HepG2 (cell line): Measurements from ENCODE around the gene KRT79. TPM values are rescaled to one million over a fixed set of nuclear protein-coding genes. Genes with fewer than 3 reads are reported as not detected.

Experiments used
- ATAC-seq: fragments of 200-7000 bp; cut with Tn5 transposase; 3 replicates; pipeline ENCODE4 v1.9.1; 2020; ENCODE audit warnings: mild to moderate bottlenecking, moderate library complexity
- BruUV-seq: library from RNA; stranded (reverse); fragments of 400-500 nt; replicated peaks from 2 replicates; lab custom pipeline; 2021; lab: Mats Ljungman, UMichigan
- CTCF ChIA-PET: fragments of 300-600 bp; formaldehyde crosslinking; extraction: SDS; loops from one replicate; lab custom pipeline; 2021; ENCODE audit warnings: low total read pairs, inconsistent platforms, low intra/inter-chr PET ratio; lab: Yijun Ruan, JAX
- POLR2A ChIA-PET: fragments of 350-600 bp; sonication (Branson Sonifier 250); formaldehyde crosslinking; loops from one replicate; lab custom pipeline; 2020; ENCODE audit warnings: antibody characterized with exemption, inconsistent platforms; lab: Yijun Ruan, JAX
- DNase-seq: peaks from one replicate; pipeline ENCODE4 v3.0.0-alpha.2; 2015; ENCODE audit warnings: low spot score
- FAIRE-seq: peaks from 3 replicates; lab custom pipeline; 2011; peaks lifted over from hg19 to GRCh38; lab: Jason Lieb, UNC
- H2AFZ ChIP-seq: one replicate; pipeline ENCODE4 v1.6.1; 2011; ENCODE audit warnings: low read length, inconsistent platforms
- H3K27ac ChIP-seq: fragments of 300-600 bp; 3 replicates; pipeline ENCODE4 v1.8.0; 2011; ENCODE audit warnings: mixed run types, mild to moderate bottlenecking, mixed read lengths, low read length, inconsistent platforms; ENCODE audit not compliant: insufficient read depth; ENCODE audit errors: extremely low read length
- H3K27me3 ChIP-seq, 2 experiments: fragments of 200-600 bp in 1 of 2; 2 replicates in 1 of 2; 3 replicates in 1 of 2; pipeline versions ENCODE4 v1.6.0 to v1.8.0; 2011; ENCODE audit warnings: low read length in 2 of 2, mild to moderate bottlenecking in 2 of 2, moderate library complexity in 2 of 2, inconsistent platforms in 1 of 2; ENCODE audit not compliant: insufficient read depth in 2 of 2, control insufficient read depth in 1 of 2
- H3K36me3 ChIP-seq, 2 experiments: fragments of 200-600 bp in 1 of 2; replicated peaks in 1 of 2; 2 replicates in 1 of 2; 3 replicates in 1 of 2; pipeline versions ENCODE4 v1.5.1 to v1.8.0; 2011; ENCODE audit warnings: low read length in 2 of 2, inconsistent platforms in 1 of 2; ENCODE audit not compliant: insufficient read depth in 2 of 2, control insufficient read depth in 1 of 2
- H3K4me1 ChIP-seq: 2 replicates; pipeline ENCODE4 v1.5.1; 2012; ENCODE audit warnings: low read length, inconsistent platforms; ENCODE audit not compliant: insufficient read depth
- H3K4me2 ChIP-seq: 2 replicates; pipeline ENCODE4 v1.6.0; 2011; ENCODE audit warnings: low read depth, low read length, inconsistent platforms
- H3K4me3 ChIP-seq, 3 experiments: fragments of 200-600 bp in 1 of 3; sonication (generic), shearing (Covaris generic) in 1 of 3; replicated peaks in 1 of 3; 2 replicates each; pipeline ENCODE4 v1.5.1; 2011 to 2016; ENCODE audit warnings: low read length in 3 of 3, inconsistent platforms in 2 of 3, low read depth in 2 of 3, mild to moderate bottlenecking in 2 of 3, control low read depth in 1 of 3, mixed read lengths in 1 of 3; ENCODE audit not compliant: insufficient read depth in 1 of 3
- H3K79me2 ChIP-seq: one replicate; pipeline ENCODE4 v1.6.1; 2011; ENCODE audit warnings: low read length, inconsistent platforms; ENCODE audit not compliant: insufficient read depth
- H3K9ac ChIP-seq: 2 replicates; pipeline ENCODE4 v1.6.0; 2011; ENCODE audit warnings: mild to moderate bottlenecking, low read depth, low read length, inconsistent platforms; ENCODE audit not compliant: insufficient read depth
- H3K9me3 ChIP-seq: 2 replicates; pipeline ENCODE4 v1.5.1; 2012; ENCODE audit warnings: mild to moderate bottlenecking, low read length
- H4K20me1 ChIP-seq: 2 replicates; pipeline ENCODE4 v1.6.0; 2011; ENCODE audit warnings: inconsistent platforms, mild to moderate bottlenecking, low read length, moderate library complexity; ENCODE audit not compliant: insufficient read depth
- CHCHD3 ChIP-seq: sonication (generic); formaldehyde crosslinking; IDR thresholded peaks from 2 replicates; pipeline ENCODE4 v1.8.0; 2022; ENCODE audit warnings: mild to moderate bottlenecking, missing genetic modification reagents, moderate library complexity
- GATAD2A ChIP-seq: IDR thresholded peaks from 2 replicates; pipeline ENCODE4 v1.6.1; 2016
- NBN ChIP-seq: fragments of 450-650 bp; conservative IDR thresholded peaks from 2 replicates; pipeline ENCODE4 v1.6.1; 2017
- NFYB ChIP-seq: sonication (generic); formaldehyde crosslinking; IDR thresholded peaks from 2 replicates; pipeline ENCODE4 v1.4.0; 2020; ENCODE audit warnings: missing genetic modification reagents
- ZNF224 ChIP-seq: sonication (generic); formaldehyde crosslinking; IDR thresholded peaks from 2 replicates; pipeline ENCODE4 v1.5.0; 2020; ENCODE audit warnings: mild to moderate bottlenecking, missing genetic modification reagents
- ZNF549 ChIP-seq: sonication (generic); formaldehyde crosslinking; IDR thresholded peaks from 2 replicates; pipeline ENCODE4 v1.5.0; 2020; ENCODE audit warnings: missing genetic modification reagents
- ZNF574 ChIP-seq: sonication (generic); formaldehyde crosslinking; IDR thresholded peaks from 2 replicates; pipeline ENCODE4 v1.4.0; 2020; ENCODE audit warnings: missing genetic modification reagents
- ZNF629 ChIP-seq: sonication (generic); formaldehyde crosslinking; conservative IDR thresholded peaks from 2 replicates; pipeline ENCODE4 v1.5.0; 2020; ENCODE audit warnings: missing genetic modification reagents
- ZNF788 ChIP-seq: sonication (generic); formaldehyde crosslinking; IDR thresholded peaks from 2 replicates; pipeline ENCODE4 v1.5.0; 2020; ENCODE audit warnings: mild to moderate bottlenecking, missing genetic modification reagents, borderline replicate concordance
- WGBS: methylation state at CpG from one replicate; pipeline ENCODE4 v1.1.6; 2017; ENCODE audit warnings: low lambda C conversion rate; 5-methylcytosine and 5-hydroxymethylcytosine counted together
- in situ Hi-C: cut with HindIII; loops from 2 replicates; pipeline ENCODE4 v1.10.0; 2017; ENCODE audit warnings: low pct_unique_long_range_greater_than_20kb; ENCODE audit not compliant: extremely low pct_ligation_motif_present
- intact Hi-C: fragments of 100-400 bp; cut with micrococcal nuclease; formaldehyde crosslinking; loops from one replicate; pipeline ENCODE4 v1.10.0; 2022; ENCODE audit not compliant: unreplicated experiment
- polyA plus RNA-seq, 8 experiments: library from polyadenylated mRNA; depleted of rRNA in 3 of 8; stranded (reverse) in 7 of 8; unstranded in 1 of 8; fragments of >200 nt; fragmentation: Illumina TruSeq in 4 of 8; extraction: Trizol in 4 of 8; gene quantifications; 2 replicates each; pipeline versions ENCODE4 v1.2.1 to v1.2.3, GENCODE V29; 2011 to 2016; ENCODE audit warnings: low read depth in 4 of 8, missing spikeins in 1 of 8, mixed read lengths in 1 of 8; ENCODE audit not compliant: insufficient read depth in 1 of 8
- total RNA-seq, 5 experiments: library from RNA; depleted of rRNA; stranded (reverse); fragments of >200 nt; fragmentation: Illumina TruSeq; extraction: Trizol; gene quantifications; 2 replicates each; pipeline ENCODE4 v1.2.3, GENCODE V29; 2016; ENCODE audit warnings: low read depth in 1 of 5
- TF ChIP-seq, protein P1 (sequence below): sonication (generic); formaldehyde crosslinking; IDR thresholded peaks from 2 replicates; pipeline ENCODE4 v1.5.1; 2020; ENCODE audit warnings: mild to moderate bottlenecking, missing genetic modification reagents, borderline replicate concordance

The KRT79 gene
- total and polyA plus RNA-seq, 2 of the 13 experiments (the other 11 are each of a cell fraction or from before 2014, with no cell fraction given), result 0.09 TPM; not detected in 1

- H3K27me3 ChIP-seq, result peaks cover 1 to 24% of the 10 kb centered on the region in 2 experiments; a peak in 4 of 5 replicates
- 10% methylated on average over 5 of the region's 11 CpGs for WGBS
- ATAC-seq (no peak), DNase-seq (no peak), FAIRE-seq (no peak)
- no peaks in the 10 kb centered on the region for H3K9me3 ChIP-seq
- TF ChIP-seq GATAD2A (CRISPR knock-in tag), result no peak
- H3K27ac ChIP-seq, result no peak overlapping the region
- H2AFZ ChIP-seq, result no peak overlapping the region
- H3K79me2 ChIP-seq, result no peaks in the 10 kb centered on the region
- H4K20me1 ChIP-seq, result no peaks in the 10 kb centered on the region
- H3K4me3 ChIP-seq, result no peak overlapping the region
- BruUV-seq, result no TSS peak
- no peaks in the 10 kb centered on the region for H3K4me1 ChIP-seq
- H3K9ac ChIP-seq, result no peak overlapping the region
- H3K36me3 ChIP-seq, result no peaks in the 10 kb centered on the region
- intact Hi-C loops (no loop called here), in situ Hi-C loops (no loop called here)
- ChIA-PET POLR2A (no interaction called here), CTCF (no interaction called here)
- no peak overlapping the region for H3K4me2 ChIP-seq
These were observed 27.1 kb downstream of the KRT79 start for GRCh38 chr12:52806821-52807543.

DNA sequence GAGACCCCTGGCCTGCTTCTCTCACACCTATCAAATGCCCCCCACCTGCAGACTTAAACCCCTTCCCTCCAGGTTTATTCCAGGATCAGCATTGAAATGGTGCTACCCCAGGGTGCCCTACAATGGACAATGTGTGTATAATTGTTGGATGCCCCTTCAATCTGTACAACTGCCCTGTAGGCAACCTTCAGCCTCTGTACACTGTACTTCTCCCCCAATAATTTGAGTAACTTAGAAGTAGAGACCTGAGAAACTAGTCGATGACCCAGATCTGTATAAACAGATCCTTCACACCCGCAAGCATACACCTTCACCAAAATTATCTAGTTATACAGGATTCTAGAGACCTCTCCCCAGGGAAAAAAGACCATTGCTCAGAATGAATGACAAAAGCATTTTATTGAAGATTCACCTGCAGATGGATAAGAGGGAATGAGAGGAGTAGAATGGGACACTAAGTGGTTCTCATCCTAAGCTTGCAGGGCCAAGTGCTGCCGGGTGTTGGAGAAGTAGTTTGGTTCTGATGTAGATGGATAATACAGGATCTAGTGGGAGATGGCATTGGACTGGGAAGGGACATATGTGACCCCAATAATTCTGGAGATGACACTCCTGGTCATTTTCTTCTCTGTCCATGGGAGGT is 27.8 kb downstream of the KRT79 start:
- Histone ChIP-seq H3K36me3 (no peaks in the 10 kb centered on the region), H3K4me3 (no peak overlapping the region), H4K20me1 (no peaks in the 10 kb centered on the region), H3K9me3 (no peaks in the 10 kb centered on the region), H3K4me2 (no peak overlapping the region), H3K79me2 (no peaks in the 10 kb centered on the region), H3K4me1 (no peaks in the 10 kb centered on the region), H2AFZ (no peak overlapping the region), H3K27ac (no peak overlapping the region)
- no TSS peak for BruUV-seq
- ATAC-seq (no peak), FAIRE-seq (no peak)
- WGBS, result 16% methylated on average over 3 of the region's 3 CpGs
- intact Hi-C loops, result no loop called here
- in situ Hi-C loops, result no loop called here
- CTCF ChIA-PET, result no interaction called here
- TF ChIP-seq ZNF224 (CRISPR knock-in tag) (no peak), NBN (no peak), ZNF574 (CRISPR knock-in tag) (no peak), CHCHD3 (CRISPR knock-in tag) (no peak), ZNF788 (CRISPR knock-in tag) (no peak), ZNF549 (CRISPR knock-in tag) (no peak), NFYB (no peak), ZNF629 (CRISPR knock-in tag) (no peak)
- TF ChIP-seq, protein P1, sequence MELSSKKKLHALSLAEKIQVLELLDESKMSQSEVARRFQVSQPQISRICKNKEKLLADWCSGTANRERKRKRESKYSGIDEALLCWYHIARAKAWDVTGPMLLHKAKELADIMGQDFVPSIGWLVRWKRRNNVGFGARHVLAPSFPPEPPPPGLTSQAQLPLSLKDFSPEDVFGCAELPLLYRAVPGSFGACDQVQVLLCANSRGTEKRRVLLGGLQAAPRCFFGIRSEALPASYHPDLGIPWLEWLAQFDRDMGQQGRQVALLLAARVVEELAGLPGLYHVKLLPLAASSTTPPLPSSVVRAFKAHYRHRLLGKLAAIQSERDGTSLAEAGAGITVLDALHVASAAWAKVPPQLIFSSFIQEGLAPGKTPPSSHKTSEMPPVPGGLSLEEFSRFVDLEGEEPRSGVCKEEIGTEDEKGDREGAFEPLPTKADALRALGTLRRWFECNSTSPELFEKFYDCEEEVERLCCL (CRISPR knock-in tag), result no peak
- TF ChIP-seq, all 625 proteins: peak for 0
- DNase-seq, result no peak
- Histone ChIP-seq H3K9ac (no peak overlapping the region), H3K27me3 (peaks cover 1 to 18% of the 10 kb centered on the region in 2 experiments; a peak in 4 of 5 replicates)
- POLR2A ChIA-PET, result no interaction called here
